ENCODE data around the gene AKR1A1. TPM values are rescaled to one million over a fixed set of nuclear protein-coding genes. Genes with fewer than 3 reads are reported as not detected.

Gene AKR1A1
- 10 to 100 TPM; 25.3 to 31.0 TPM for total RNA-seq
- 67.8 TPM for polyA plus RNA-seq (2013, experiment 1 of 2)
- 63.1 TPM for polyA plus RNA-seq (2013, experiment 2 of 2)
- total RNA-seq: 16.9 to 151 (median 48.1) reads per million in 172 experiments

GRCh38 chr1:45550401-45551351, at the start of gene AKR1A1:
AKR1A1 (plus strand) TSS chr1:45550826; CDS start chr1:45561795, 10,969 bp downstream.
- intact Hi-C loops (cut with DNase I, micrococcal nuclease): loop anchor here (1.0 to 5.0 kb wide), 6 partner anchors 20 to 248 kb away; partner anchors contain the start of genes PRDX1 (in 1 of the 2) and TESK2 (in 1 of the 2)

GRCh38 chr1:45501505-45501859, 49.1 kb upstream of the AKR1A1 start:
- CTCF ChIA-PET: interaction anchor here (0.7 to 1.4 kb wide), 3 partner anchors 11 to 198 kb away, joined by 3 to 11 read pairs (median 4); no protein-coding TSS in a partner anchor

More at GRCh38 chr1:45550401-45551351, at the start of gene AKR1A1:
- Histone ChIP-seq H3K4me3 (ENCODE audit: low read length) (peak within 1 kb of the TSS; percentile 73), H3K27ac (ENCODE audit: low read depth in 1 of 2, low read length in 2 of 2) (peak within 1 kb of the TSS; percentile 85 to 90), H3K27me3 (ENCODE audit: control insufficient read depth in 1 of 2, insufficient read depth in 2 of 2, low read length in 2 of 2) (no peaks in the 10 kb centered on the region), H3K36me3 (ENCODE audit: insufficient read depth, low read length) (peaks cover 4% of the 10 kb centered on the region), H3K9me3 (ENCODE audit: control insufficient read depth in 1 of 2, insufficient read depth in 1 of 2, low read length in 2 of 2) (no peaks in the 10 kb centered on the region), H3K4me1 (ENCODE audit: insufficient read depth, low read length) (peaks cover 27% of the 10 kb centered on the region)
- POLR2A ChIA-PET: interaction anchor here (0.5 to 2.3 kb wide), 21 partner anchors 15 to 829 kb away, joined by 3 to 46 read pairs (median 5); partner anchors contain the start of genes CCDC163, EIF2B3, GPBP1L1 and MMACHC
- no peaks in the 10 kb centered on the region for H3K27me3 Mint-ChIP-seq
- H3K27ac Mint-ChIP-seq: peak within 1 kb of the TSS; percentile 89
- peaks cover 16% of the 10 kb centered on the region for H3K36me3 Mint-ChIP-seq (ENCODE audit: low read depth)
- CTCF ChIA-PET: interaction anchor here (1.0 to 2.4 kb wide), 5 partner anchors 19 to 60 kb away, joined by 4 to 20 read pairs (median 9); partner anchors contain the start of genes CCDC163, MMACHC, PRDX1 and TESK2
- ATAC-seq (ENCODE audit: poor library complexity) (peak; percentile 95), DNase-seq (peak; percentile 70 to 94 (median 84))
- TF ChIP-seq CTCF (IDR thresholded peaks at IDR 0.05): no peak
- H3K4me3 Mint-ChIP-seq: peak within 1 kb of the TSS; percentile 98
- no peaks in the 10 kb centered on the region for H3K9me3 Mint-ChIP-seq
- peaks cover 26% of the 10 kb centered on the region for H3K4me1 Mint-ChIP-seq (ENCODE audit: low read depth)

More at GRCh38 chr1:45501505-45501859, 49.1 kb upstream of the AKR1A1 start:
- Histone ChIP-seq H3K4me1 (ENCODE audit: insufficient read depth, low read length) (peaks cover 24% of the 10 kb centered on the region), H3K27ac (ENCODE audit: low read depth in 1 of 2, low read length in 2 of 2) (no peak overlapping the region), H3K27me3 (ENCODE audit: control insufficient read depth in 1 of 2, insufficient read depth in 2 of 2, low read length in 2 of 2) (no peaks in the 10 kb centered on the region), H3K36me3 (ENCODE audit: insufficient read depth, low read length) (peaks cover 4% of the 10 kb centered on the region), H3K9me3 (ENCODE audit: control insufficient read depth in 1 of 2, insufficient read depth in 1 of 2, low read length in 2 of 2) (no peaks in the 10 kb centered on the region), H3K4me3 (ENCODE audit: low read length) (no peak overlapping the region)
- Mint-ChIP-seq H3K36me3 (ENCODE audit: low read depth) (no peaks in the 10 kb centered on the region), H3K9me3 (no peaks in the 10 kb centered on the region), H3K27ac (no peak overlapping the region), H3K4me3 (peak overlapping the region; percentile 84), H3K4me1 (ENCODE audit: low read depth) (peaks cover 36% of the 10 kb centered on the region), H3K27me3 (no peaks in the 10 kb centered on the region)
- no peak for TF ChIP-seq CTCF (IDR thresholded peaks at IDR 0.05)
- POLR2A ChIA-PET: interaction anchor here (1.7 to 3.4 kb wide), 3 partner anchors 9 to 693 kb away, joined by 5 to 59 read pairs (median 14); partner anchors contain the start of genes BTBD19 and PRDX1
- ATAC-seq (ENCODE audit: poor library complexity) (no peak), DNase-seq (no peak)
- intact Hi-C loops (cut with DNase I, micrococcal nuclease): loop anchor here (2.0 to 5.0 kb wide), 3 partner anchors 161 to 186 kb away; partner anchors contain the start of genes GPBP1L1 (in 2 of the 2), MUTYH (in 1 of the 2), TMEM69 (in 1 of the 2) and TOE1 (in 1 of the 2)

Measured in CD4-positive, alpha-beta T cell (primary cell).